ENCODE results near the gene PAQR8.
A peak's percentile ranks its signal among the peaks of the same experiment; 100 is the strongest.

DNA sequence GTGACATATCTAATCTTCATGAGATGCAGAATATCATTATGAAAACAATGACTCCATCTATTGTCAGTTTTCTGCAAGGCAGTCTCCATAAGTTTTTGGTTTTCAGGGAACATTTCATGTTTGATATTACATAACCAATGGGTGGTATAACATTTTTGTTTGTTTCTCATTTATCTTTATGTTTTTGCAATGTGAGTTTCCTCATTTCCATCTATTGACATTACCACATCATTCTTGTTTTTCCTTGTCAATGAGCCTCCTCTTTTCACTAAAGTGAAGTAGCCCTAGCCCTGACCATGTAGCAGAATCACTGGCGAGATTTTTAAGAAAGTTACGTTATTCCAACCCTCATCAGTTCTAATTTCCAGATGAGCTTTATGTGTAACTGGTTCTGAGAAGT, 62.6 kb downstream of the PAQR8 start:
- TF ChIP-seq, protein P1, sequence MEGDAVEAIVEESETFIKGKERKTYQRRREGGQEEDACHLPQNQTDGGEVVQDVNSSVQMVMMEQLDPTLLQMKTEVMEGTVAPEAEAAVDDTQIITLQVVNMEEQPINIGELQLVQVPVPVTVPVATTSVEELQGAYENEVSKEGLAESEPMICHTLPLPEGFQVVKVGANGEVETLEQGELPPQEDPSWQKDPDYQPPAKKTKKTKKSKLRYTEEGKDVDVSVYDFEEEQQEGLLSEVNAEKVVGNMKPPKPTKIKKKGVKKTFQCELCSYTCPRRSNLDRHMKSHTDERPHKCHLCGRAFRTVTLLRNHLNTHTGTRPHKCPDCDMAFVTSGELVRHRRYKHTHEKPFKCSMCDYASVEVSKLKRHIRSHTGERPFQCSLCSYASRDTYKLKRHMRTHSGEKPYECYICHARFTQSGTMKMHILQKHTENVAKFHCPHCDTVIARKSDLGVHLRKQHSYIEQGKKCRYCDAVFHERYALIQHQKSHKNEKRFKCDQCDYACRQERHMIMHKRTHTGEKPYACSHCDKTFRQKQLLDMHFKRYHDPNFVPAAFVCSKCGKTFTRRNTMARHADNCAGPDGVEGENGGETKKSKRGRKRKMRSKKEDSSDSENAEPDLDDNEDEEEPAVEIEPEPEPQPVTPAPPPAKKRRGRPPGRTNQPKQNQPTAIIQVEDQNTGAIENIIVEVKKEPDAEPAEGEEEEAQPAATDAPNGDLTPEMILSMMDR (IDR thresholded peaks at IDR 0.05), result peak in 1 of 12 donors; percentile 9
- no peak for TF ChIP-seq POLR2A (IDR thresholded peaks at IDR 0.05)

All from heart left ventricle (tissue), 13 donors.